Stimulated activated naive CD8-positive, alpha-beta T cell treated with anti-CD3 and anti-CD28 coated beads, Interleukin-15, Interleukin-2, amounts not matched to agents 100 U/mL and 50 U/mL, for 24 hours (primary cell): ENCODE data around the gene CDKAL1.

Source experiments
- ATAC-seq: fragments of 150-1000 bp; cut with Tn5 transposase; one replicate; pipeline ENCODE4 v1.10.0; 2021
- DNase-seq: peaks from one replicate; pipeline ENCODE4 v3.0.0; 2021

Gene CDKAL1

GRCh38 chr6:21258665-21259064 lies 724.4 kb downstream of the CDKAL1 start:
- no peak for ATAC-seq

GRCh38 chr6:21259660-21260059 lies 725.4 kb downstream of the CDKAL1 start:
- DNase-seq (no peak), ATAC-seq (no peak)

More at GRCh38 chr6:21258665-21259064, 724.4 kb downstream of the CDKAL1 start:
- no peak for DNase-seq

- ATAC-seq (no peak), DNase-seq (no peak)
These were observed 728.2 kb downstream of the CDKAL1 start for GRCh38 chr6:21262504-21262903.

GRCh38 chr6:21263531-21264287 lies 729.5 kb downstream of the CDKAL1 start:
- DNase-seq (peak; percentile 5), ATAC-seq (peak; percentile 16)

- ATAC-seq = no peak
- no peak for DNase-seq
These were observed 730.2 kb downstream of the CDKAL1 start for GRCh38 chr6:21264288-21265033.

GRCh38 chr6:21265034-21265729 lies 730.9 kb downstream of the CDKAL1 start:
- ATAC-seq = peak; percentile 93

GRCh38 chr6:21265730-21266044 lies 731.4 kb downstream of the CDKAL1 start:
- ATAC-seq = no peak

More at GRCh38 chr6:21265034-21265729, 730.9 kb downstream of the CDKAL1 start:
- DNase-seq = peak; percentile 5

GRCh38 chr6:21270636-21271201 lies 736.5 kb downstream of the CDKAL1 start:
- ATAC-seq = no peak
- no peak for DNase-seq

More at GRCh38 chr6:21265730-21266044, 731.4 kb downstream of the CDKAL1 start:
- DNase-seq = no peak

GRCh38 chr6:21271428-21272155 lies 737.3 kb downstream of the CDKAL1 start:
- no peak for ATAC-seq
- DNase-seq = no peak

GRCh38 chr6:21273451-21273850 lies 739.2 kb downstream of the CDKAL1 start:
- DNase-seq = no peak

GRCh38 chr6:21274851-21275250 lies 740.6 kb downstream of the CDKAL1 start:
- ATAC-seq (no peak), DNase-seq (no peak)

More at GRCh38 chr6:21273451-21273850, 739.2 kb downstream of the CDKAL1 start:
- no peak for ATAC-seq

GRCh38 chr6:21277601-21278374 lies 743.5 kb downstream of the CDKAL1 start:
- DNase-seq (no peak), ATAC-seq (no peak)

- ATAC-seq = no peak
These were observed 744.1 kb downstream of the CDKAL1 start for GRCh38 chr6:21278375-21278745.

GRCh38 chr6:21279619-21280018 lies 745.4 kb downstream of the CDKAL1 start:
- no peak for ATAC-seq

More at GRCh38 chr6:21278375-21278745, 744.1 kb downstream of the CDKAL1 start:
- DNase-seq = no peak

GRCh38 chr6:21281366-21281765 lies 747.1 kb downstream of the CDKAL1 start:
- DNase-seq = no peak
- no peak for ATAC-seq

More at GRCh38 chr6:21279619-21280018, 745.4 kb downstream of the CDKAL1 start:
- DNase-seq = no peak
